ENCODE data around the gene RAPGEF6.

RAPGEF6 gene

DNA sequence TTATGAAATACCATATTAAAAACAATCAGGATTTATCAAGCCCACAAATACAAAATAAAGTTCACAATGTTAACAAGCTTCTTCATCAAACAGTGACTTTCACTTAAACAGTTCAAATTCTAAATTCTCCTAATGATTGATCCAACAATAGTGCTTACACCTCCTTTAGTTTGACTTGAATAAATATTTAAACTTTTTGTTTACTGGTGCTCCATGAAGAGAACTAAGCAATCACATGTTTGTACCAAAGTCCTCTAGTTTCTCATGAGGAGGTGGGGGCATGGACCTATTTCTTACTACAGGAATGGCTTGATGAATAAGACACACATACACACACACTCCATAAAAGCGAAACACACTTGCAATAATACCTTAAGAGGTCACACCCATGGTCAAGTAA, 95.8 kb downstream of the RAPGEF6 start:
- no peak for DNase-seq

DNA sequence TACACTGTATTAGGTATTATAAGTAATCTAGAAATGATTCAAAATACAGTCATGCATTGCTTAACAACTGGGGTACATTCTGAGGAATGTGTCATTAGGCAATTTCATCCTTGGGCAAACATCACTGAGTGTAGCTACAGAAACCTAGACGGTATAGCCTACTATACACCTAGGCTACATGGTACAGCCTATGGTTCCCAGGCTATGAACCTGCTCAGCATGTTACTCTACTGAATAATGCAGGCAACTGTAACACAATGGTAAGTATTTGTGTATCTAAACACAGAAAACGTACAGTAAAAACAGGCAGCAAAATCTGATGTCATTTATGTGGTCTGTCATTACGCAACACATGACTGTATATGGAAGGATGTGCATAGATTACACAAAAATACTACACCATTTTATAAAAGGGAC, 96.8 kb downstream of the RAPGEF6 start:
- no peak for DNase-seq

DNA sequence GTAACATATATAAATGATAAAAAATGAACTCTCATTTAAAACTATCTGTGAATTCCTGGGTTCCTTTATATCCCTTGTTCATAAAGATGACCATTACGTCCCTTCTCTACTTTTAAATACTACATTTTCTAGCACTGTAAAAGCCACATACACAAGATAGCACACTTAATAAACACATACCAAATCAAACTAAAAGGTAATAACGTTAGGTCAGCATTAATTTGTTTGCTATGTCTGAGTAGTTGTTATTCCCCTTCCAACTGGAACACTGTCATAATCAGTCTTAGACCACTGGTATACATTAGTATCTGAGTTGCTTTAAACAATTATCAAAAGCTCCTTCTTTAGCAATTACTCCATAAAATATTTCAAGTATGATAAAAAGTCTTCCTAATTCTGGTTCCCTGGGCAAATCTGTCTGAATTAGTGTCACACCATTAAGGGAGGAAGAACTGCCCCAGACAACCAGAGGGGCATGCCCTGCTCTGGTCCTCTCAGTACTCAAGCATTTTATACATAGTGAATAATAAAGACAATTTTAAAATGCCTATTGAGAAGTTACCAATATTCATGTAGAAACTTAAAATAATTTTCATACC, 98.1 kb downstream of the RAPGEF6 start:
- DNase-seq: no peak

DNA sequence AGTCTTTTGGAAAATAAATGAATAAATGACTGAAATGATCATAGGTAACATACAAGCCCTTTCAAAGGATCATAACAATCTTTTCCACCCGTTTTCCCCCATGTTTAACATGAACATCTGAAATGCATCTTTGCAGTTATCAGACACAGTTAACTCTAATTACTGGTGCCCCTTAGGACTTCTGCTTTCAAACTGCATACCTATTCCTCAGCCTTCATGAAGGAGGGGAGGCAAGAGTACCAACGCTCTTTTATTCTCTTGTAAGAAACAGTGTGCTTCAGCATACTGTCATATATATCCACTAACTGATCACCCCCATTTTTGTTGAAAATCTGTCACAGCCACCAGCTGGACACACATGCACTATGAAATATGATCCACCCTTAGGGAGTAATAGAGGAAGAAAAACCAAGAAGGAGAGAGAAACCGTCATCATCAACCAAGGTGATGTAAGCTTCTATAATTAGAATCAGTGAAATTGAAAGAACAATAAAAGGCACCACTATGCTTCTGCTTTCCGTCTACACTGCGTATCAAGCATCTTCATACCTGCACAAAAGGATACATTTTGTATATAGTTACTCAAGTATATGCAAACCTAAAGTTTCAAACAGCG, 98.7 kb downstream of the RAPGEF6 start:
- no peak for DNase-seq

DNA sequence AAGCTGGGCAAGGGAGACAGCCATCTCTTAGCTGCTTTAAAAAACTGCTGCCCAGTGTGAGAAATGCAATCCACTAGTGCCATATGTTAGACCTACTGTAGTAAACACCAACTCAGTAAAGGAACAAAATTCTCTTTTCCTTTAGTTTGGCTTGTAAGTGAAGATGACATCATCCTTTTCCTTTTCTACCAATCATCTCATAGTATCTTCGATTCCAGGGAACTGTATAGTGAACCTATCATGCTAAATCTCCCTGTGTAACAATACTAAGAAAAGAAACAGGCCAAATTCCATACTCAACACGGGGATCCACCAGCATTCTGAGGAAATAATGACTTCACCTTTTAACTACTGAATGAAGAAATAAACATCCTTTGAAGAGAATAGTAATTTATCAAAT, 100.1 kb downstream of the RAPGEF6 start:
- no peak for DNase-seq

DNA sequence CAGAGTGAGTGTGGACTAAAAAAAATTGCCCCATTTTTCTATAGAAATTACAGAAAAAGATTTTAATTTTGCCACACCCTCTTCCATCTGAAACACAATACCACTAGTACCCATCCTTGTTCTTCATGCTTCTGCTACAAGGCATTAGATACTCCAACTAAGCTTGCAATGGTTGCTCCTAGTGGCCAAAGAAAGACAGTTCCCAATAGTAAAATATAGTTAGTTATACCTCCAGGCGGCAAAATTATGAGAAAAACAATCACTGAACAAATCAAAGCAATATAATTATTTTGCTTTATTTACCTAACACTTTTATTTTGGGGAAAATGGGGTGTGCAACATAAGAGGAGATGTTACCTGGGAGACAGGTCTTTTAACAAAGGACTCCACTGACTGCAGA, 101.2 kb downstream of the RAPGEF6 start:
- DNase-seq: no peak

DNA sequence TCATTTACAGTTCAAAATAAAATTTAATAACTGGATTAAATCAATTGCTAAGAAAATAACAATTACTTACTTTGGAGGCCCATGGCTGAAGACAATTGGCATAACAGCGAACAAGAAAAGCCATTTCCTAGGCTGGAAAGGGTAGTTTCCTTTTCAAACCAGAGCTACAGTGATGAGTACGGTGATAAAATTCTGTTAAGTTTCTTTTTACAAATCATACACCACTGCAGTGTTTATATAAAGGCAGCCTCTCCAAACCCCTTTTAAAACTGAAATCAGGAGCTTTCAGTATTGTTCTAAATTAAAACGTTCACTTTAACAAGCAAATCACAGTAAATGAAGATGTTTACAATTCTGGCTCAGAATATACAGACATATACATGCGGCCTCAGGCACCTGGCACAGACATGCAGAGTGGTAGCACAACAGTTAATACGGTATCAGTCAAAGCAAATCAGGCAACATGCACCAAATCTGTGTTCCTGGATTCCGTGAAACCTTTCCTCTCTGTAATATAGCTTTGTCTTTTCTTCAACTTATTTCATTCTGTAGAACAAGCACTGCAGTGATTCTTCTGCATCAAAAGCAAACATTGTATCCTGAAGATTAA, 102.9 kb downstream of the RAPGEF6 start:
- no peak for DNase-seq

DNA sequence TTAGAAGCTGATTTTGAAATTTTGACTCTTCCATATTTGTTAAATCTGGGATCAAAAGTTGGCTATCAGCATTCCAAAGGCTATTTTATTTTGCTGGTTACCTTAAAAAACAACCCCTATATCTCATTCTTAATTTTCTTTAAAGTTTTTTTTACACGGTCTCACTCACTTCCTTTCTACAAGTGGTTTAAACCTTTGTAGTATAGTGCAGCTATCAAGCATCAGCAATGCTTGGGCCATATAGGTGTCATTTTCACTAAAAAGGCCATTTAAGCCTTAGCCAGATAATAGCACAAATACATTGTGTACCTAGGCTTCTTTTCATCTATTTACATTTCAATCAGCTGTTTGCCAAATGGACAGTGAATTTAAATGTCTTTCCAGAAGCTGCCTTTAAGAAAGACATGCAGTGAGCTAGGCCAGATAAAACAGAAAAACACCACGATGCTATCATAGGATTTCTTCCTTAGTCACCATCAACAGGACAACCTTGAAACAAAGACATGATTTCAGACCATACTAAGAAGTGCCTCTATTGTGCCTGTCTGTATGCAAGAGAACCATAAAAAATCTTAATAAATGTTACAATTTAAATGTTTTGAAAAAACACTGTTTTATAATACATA, 104.2 kb downstream of the RAPGEF6 start:
- DNase-seq: no peak

DNA sequence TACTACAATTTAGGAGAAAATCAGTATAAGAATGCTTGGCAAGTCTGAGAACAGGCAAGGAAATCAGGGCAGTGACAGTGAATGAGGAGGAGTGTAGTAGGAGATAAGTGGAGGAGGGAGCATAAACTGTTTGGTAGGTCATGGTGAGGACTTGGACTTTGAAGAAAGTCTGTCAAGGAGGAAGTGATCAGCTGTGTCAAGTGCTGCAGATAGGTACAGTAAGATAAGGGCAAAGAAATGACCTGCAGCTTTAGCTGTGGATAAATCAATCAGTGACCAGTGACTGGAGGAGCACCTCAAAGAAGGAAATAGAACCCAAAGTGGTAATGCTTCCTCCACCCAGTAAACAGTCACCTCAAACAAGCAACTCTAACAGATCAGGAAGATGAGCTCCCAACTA, 106.3 kb downstream of the RAPGEF6 start:
- no peak for DNase-seq

DNA sequence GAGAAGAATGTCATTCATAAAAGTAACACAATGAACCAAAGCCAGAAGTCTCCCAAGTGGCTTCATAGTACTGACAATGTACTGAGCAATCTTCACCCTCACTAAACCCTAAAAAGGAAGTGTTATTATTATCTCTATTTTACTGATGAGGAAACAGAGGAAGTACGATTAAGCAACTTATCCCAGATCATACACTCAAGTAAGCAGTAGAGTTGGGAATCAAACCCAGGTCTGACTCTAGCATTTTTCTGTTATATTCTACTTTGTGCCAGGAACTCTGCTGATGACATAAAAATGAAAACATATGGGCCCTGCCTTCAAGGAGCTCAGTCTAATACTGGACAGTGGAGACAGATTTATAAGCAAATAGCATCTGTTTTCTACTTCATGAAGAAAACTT, 109.2 kb downstream of the RAPGEF6 start:
- no peak for DNase-seq

DNA sequence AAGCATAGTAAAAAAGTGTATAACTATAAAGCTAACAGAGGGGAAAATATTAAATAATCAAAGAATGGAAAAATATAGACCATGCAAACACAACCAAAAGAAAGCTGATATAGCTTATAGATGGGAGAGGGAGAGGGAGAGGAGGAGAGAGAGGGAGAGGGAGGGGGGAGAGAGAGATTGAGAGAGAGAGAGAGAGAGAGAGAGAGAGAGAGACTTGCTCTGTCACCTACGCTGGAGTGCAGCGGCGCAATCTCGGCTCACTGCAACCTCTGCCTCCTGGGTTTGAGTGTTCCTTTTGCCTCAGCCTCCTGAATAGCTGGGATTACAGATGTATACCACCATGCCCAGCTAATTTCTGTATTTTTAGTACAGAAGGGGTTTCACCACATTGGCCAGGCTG, 110.6 kb downstream of the RAPGEF6 start:
- no peak for DNase-seq

DNA sequence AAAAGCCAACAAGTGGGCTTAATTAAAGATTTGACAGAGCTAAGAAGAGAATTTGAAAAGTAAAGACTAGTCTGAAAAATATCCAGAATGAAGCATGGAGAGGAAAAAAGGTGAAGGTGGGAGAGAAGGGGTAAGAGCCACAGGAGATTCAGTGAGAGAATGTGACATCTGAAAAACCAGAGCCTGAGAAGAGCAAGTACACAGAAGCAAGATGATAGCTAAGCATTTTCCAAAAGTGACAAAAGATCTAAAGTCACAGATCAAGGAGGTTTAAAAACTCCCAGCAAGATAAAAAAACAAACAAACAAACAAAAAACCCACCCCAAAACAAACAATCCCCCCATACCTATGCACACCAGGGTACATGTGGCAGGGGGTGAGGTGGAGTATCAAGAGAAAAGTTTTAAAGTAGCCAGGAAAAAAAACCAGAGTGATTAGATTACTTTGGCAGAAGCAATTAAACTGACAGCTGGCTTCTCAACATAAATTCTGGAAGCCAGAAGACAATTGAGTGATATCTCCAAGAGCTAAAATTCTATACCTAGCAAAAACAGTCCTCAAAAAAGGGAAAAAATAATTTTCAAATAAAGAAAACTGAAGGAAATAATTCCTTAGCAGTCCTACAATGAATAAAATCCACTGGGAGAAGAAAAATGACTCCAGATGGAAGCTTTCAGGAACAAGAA, 111.4 kb downstream of the RAPGEF6 start:
- no peak for DNase-seq

DNA sequence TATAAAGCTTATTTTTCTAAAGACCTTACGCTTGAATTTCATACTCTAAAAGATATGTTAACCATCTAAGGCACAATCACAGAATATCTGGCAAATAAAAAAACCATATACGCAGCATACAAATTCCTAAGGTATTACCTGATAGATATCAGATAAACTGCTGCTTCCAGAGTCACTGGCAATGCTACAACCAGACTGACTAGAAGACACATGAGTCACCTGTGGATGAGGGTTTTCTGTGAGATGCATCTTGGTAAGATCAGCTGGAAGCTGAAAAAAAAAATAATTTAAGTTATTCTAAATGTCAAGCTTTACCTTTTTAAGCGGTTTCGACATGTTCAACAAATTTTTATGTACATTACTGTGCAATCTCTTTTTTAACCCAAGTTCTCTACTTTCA, 113.8 kb downstream of the RAPGEF6 start:
- no peak for DNase-seq

DNA sequence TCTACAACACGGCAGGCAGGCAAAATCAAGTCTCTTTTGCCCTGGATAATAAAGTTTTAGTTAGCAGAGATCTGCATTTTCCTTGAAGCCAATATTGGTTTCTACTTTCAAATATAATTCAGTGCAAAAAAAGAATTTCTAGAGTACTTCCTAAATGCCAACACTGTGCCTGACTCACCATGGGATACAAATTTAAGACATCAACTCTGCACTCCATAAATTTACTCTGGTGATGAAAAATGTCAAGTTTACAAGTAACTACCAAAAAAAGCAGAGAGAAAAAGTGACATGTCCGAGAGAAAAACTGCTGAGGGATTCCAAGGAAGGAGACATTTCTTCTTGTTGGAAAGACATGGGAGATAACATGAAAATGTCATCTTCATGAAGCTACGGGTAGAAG, 119.7 kb downstream of the RAPGEF6 start:
- DNase-seq: no peak

DNA sequence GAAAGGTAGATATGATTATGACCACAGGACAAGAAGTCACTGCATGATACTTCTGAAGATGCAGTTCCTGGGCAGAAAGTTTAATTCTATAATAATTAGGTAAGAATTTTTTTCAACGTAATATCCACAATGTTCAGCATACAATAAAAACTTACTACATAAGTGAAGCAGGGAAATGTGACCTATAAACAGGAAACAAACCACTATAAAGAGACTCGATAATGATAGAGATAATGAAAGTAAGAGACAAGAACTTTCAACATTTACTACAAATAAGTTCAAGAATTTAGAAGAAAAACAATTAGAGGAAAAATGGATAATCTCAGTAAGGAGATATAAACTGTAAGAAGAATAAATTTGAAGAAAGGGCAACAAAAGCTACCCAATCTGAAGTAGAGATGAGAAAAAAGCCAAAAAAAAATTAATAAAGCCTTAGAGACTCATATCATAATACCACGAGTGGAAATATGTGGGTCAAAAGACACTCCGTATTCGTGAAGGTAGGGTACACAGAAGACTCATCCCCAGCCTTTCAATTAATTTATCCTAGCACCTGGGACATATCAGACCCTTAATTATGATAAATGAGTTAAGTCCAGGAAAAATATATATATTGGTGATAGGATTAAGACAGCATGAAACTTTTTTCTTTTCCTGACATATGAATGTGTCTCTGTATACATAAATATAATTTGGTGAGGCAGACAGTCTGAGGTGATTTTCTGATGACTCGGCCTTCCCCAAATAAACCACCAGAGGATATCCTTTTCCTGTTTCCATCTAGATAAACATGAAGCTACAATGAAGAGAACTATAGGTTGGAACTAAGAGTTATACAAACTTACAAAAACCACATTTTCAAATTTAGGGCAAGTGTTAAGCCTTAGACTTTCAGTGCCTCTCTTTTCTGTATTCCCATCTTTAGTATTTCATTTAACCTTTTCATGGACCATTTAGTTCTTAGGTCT, 120.4 kb downstream of the RAPGEF6 start:
- no peak for DNase-seq

DNA sequence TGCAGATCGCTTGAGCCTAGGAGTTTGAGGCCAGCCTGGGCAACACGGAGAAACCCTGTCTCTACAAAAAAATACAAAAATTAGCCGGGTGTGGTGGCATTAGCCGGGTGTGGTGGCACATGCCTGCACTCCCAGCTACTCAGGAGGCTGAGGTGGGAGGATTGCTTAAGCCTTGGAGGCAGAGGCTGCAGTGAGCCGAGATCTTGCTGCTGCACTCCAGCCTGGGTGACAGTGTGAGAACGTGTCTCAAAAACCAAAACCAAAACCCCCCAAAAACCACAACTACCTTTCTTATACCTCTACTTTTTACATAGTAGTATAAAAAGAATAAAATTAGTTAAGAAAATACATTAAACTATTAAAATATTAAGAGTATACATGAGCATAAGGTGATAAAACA, 121.2 kb downstream of the RAPGEF6 start:
- DNase-seq: no peak

DNA sequence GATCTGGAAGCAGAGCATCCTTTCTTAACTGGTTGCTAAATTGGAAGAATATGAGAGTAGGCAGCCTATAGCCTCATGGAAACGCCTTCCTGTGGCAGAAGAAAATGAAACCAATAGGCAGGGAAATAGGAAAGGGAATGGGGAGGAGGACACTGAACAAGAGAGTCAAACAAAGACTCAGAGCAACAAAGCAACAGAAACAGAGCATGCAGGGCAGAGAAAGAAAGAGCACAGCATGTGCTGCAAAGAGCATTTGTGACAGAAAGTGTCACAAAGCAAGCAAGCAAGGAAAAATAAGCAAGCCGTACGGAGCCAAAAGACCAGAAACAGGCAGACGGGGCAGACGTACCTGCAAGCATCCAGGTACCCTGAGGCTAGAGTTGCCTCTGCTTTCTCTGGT, 123.1 kb downstream of the RAPGEF6 start:
- DNase-seq: no peak

DNA sequence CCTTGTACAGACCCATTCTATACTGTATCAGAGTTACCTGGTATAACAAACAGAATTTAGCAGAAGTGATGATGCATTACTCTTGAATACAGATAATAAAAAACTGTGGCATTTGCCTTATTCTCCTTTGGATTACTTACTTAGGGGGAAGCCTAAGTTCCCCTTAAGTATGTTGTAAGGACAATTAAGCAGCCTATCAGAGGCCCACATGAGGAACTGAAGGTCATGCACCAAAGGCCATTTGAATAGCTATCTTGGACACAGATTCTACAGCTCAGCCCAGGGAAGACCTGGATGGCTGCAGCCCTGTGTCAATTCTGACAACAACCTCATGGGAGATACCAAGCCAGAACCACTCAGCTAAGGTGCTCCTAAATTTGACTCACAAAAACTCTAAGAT, 125.2 kb downstream of the RAPGEF6 start:
- DNase-seq: no peak

DNA sequence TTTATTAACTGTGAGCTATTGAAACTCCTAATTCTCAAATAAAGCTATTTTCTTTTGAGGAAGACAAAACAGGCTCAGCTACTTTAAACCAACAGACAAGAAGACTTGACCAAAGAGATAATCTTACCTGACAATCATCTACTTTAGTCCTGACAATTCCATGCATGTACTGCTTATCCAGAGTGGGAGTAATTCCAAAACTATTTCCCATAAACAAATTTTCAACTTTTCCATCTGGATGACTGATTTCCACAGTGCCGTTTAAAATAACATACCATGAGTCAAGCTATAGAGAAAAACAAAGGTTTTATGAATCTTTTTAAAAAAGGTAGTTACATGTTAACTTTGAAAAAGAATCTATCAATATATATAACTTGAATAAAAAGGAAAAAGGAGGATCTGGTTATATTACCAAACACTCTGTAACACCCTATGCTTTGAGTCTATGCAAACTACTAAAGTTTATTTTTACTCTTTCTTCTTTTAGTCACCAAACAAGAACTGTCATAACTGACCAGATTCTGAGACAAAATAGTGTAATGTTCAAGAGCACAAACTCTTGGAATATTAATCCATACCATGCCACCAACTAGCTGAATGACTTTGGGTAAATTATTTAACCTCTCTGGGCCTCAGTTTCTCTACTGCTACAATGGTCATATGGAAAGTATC, 129.7 kb downstream of the RAPGEF6 start:
- no peak for DNase-seq

DNA sequence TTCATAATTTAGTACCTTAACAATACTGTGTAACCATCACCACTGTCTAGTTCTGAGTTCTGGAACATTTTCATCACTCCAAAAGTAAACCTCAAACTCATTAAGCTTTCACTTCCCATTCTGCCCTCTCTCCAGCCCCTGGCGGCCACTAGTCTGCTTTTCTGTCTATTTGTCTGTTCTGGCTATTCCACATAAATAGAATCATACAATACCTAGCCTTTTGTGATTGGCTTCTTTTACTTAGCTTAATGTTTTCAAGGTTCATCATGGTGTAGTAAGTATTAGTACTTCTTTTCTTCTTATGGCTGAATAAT, 138.7 kb downstream of the RAPGEF6 start:
- DNase-seq: no peak

DNA sequence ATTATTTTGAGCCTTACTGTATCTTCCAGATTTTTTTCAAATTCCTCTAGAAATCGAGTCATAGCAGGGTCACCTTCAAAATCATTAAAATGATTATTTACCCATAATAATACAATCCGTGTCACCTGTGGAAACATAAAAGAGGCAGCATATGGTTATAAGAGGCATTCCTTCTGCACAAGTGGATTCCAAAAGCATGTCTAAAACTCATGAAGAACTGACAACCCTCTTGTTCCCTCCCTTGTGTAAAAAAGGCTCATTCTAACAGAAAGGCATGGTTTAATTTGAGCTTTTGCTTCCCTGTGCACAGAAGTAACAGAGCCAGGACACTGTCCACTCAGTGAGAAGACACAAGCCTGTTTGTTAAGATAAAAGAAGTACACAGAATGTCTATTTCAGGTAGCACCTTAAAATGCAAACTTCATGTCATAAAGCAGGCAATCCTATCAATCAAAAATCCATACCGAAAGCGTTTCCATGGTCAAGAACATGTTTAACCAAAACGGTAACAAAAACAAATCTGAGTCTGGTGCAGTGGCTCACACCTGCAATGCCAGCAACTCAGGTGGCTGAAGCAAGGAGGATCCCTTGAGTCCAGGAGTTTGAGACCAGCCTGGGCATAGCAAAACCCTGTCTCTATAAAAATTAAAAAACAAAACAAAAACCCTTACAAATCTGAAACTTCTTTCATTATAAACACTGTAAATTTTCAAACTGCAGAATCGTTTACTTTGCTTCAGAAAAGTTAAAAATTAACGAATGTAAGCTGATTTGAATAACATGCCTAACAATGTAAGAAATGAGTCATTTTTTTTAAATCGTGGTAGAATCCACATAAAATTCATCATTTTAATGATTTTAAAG, 139.3 kb downstream of the RAPGEF6 start:
- DNase-seq: no peak
